Stimulated activated CD8-positive, alpha-beta memory T cell treated with anti-CD3 and anti-CD28 coated beads, Interleukin-7, amount 100 ng/mL, for 1 hour (primary cell): Measurements from ENCODE around the gene NLGN4Y.

Experiments used
- DNase-seq, 2 donors: peaks; one replicate each; pipeline ENCODE4 v3.0.0-alpha.2; 2020; ENCODE audit warnings: low read depth in 2 of 2

Gene NLGN4Y

DNA sequence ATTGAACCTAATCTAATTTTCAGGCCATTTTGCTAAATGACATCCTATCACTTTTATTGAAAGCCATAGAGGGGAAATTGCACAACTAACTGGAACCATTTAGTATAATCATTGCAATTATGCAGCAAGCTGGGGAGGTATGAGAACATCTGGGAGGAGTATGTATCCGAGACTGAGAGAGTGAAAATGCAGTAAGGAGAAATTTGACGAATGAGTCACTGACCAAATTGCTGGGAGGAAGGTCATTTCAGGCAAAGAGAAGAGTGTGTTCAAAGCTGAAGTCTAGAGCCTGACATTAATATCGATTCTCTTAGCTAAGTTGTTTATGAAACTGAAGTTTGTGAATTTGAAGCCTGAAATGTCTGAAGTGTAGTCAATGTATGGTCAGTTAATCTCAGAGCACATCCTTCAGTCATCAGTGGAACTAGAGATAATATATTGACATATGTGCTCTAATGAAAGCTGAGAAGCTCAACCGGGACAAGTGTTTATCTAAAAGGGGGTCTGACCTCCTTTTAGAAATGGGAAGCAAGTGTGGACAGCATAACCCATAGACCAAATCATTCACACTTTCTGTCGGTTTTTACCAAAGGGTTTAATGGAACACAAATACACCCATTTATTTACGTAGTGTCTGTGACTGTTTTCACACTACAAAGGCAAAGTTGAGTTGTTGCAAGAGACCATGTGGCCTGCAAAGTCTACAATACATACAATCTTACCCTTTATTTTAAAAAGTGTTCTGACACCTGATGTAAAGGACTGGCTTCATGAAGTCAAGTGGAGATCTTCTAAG, 120.0 kb downstream of the NLGN4Y start:
- DNase-seq, result no peak

DNA sequence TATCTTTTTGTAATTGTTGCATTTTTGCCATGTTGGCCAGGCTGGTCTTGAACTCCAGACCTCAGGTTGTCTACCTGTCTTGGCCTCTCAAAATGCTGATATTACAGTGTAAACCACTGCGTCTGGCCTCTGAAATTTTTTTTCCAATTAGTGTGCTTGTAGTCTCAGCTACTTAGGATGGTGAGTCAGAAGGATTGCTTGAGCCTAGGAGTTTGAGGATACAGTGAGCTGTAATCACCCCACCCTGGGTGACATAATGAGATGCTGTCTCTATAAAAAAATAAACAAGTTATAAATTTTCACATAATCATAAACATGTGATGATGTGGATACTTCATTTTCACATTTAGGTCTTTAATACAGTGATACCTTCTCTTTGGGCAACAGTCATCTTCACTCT, 154.9 kb downstream of the NLGN4Y start:
- DNase-seq, result no peak

DNA sequence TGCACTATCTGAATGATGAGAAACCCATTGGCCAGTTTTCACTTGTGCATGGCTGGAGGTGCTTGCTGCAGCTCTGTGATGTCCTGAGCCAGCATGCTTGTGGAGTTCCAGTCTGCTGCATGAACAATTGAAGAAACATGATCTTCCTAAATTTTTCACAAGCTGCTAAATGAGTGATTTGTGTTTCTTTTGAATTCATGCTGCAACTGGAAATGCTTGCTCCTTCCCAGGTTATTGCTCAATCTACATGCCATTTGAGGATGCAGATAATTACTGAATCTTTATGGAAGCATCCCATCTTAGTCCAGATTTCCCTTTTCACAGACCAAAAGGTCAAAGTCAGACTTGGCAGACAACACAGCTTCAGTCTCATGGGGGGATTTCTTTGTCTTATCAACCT, 170.2 kb downstream of the NLGN4Y start:
- no peak for DNase-seq

DNA sequence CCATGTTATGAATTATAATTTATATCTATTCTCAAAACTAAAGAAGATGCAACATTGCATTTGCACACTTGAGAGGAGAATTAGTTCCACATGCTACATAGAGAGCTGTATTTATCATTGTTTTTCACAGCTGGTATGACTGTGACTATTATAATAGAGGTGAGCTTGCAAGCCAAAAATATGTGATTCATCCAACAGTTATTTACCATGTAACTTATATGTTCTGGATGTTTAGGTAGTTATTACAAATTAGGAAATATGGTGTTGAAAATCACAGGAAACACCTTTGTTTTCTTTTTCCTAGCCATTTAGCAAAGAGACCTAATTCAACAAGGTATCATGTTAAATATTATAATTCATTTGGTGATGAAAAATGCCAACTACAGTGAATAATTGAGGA, 183.8 kb downstream of the NLGN4Y start:
- DNase-seq, result no peak

DNA sequence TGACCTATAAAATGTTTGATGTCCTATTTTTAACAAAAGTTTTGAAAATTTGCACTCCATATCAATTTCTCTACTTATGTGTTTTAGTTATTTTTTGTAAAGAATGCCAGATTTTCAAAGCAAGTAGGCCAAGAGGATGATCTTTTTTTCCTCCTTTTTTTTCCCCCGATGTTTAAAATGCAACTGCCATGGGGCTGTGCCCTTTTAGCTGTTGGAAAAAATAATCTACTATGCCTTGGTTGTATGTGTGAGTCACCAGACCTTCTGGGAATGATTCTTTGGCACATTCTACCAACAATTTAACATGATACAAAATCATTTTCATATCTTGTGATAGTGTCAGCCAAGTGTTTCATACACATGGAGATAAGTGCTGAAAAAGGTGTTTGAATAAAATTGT, 217.3 kb downstream of the NLGN4Y start:
- no peak for DNase-seq

DNA sequence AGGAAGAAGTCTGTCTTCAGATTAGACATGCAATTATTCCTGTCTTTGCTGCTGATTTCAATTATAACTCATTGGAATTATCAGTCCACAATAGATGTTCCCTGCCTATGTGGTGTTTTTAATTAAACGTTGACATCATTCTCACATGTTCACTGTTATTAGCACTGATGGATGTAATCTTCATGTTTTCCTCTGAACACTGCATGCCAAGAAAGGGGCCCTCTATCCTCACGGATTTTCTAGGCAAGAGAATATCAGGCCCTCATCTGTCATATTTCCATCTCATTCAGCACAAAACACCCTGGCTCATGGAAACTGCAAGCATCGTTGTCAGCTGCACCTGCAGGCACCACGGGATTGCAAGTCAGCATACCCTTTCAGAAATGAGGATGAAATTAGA, 224.0 kb downstream of the NLGN4Y start:
- DNase-seq, result no peak

DNA sequence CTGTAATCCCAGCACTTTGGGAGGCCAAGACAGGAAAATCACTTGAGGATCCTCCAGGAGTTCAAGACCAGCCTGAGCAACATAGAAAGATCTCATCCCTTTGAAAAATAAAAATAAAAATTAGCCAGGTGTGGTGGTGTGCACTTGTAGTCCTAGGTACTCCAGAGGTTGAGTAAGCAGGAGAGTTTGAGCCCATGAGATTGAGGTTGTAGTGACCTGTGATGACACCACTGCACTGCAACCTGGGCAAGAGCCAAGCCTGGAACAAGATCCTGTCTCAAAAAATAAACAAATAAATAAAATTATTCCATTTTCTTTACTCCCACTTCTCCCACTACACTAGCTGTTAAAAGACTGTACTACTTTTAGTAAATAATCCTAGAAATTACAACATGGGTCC, 231.2 kb downstream of the NLGN4Y start:
- no peak for DNase-seq

DNA sequence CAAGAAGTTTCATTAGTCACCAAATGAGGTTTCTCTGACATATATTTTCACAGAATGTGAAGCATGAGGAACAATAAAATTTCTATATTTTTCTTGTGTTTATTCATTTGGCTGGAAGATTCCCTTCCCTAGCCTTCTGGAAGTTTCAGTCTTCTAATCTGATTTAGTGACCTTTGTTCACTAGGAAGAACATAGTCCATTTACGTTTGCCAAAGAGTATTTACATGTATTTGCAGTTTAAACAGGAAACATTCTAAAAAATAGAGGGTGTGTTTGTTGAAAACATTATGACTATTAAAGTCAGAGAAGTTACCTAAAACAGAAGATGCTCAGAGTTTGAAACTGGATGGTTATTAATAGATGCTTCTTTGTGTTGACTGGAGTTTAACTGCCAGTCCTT, 238.6 kb downstream of the NLGN4Y start:
- DNase-seq, result no peak

DNA sequence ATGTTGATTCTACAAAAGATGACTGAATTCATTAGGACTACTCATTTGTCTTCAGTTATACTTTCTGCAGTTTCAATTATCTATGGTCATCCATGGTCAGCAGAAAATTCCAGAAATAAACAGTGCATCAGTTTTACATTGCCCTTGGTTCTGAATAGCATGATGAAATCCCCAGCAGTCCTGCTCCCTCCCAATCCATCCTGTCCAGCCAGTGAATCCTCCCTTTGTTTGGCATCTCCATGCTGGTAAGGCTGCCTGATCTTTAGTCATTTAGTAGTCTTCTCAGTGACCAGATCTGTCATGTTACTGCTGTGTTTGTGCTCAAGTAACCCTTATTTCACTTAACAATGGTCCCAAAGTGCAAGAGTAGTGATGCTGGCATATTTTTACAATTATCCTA, 239.3 kb downstream of the NLGN4Y start:
- DNase-seq, result no peak

DNA sequence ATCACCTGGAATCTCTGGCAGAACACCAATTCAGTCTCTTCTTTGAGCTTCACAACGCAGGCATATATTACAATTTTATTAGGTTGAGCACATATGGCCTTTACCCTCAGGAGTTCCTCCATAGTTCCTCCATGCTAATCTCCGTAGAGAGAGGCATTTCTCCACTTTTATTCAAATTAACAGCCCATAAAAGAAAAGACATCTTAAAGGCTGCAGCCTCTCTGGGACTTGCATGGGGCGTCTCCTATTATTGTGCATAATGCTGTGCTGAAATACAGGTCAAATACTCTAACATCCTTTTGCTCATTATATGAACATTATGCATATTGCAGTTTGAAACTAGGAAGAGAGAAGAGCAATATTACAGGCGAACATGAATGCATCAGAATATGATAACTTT, 253.9 kb downstream of the NLGN4Y start:
- no peak for DNase-seq

DNA sequence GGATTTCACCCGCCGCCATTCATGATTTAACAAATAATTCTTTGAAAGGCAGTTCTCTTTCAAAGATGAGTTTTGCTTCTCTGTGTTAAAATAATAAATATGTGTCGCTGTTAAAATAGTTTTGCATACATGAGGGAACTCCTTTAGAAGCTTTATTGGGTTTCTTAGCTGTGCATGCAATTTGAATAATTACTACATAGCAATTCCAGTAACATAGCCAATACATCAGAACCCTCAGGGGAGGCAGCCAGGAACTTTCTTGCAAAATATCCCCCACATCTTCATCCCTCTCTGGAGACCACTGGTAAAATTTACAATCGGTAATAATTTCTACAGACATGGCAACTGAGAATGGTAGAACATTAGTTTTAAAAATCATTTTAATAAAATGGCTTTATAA, 268.8 kb downstream of the NLGN4Y start:
- DNase-seq, result no peak

DNA sequence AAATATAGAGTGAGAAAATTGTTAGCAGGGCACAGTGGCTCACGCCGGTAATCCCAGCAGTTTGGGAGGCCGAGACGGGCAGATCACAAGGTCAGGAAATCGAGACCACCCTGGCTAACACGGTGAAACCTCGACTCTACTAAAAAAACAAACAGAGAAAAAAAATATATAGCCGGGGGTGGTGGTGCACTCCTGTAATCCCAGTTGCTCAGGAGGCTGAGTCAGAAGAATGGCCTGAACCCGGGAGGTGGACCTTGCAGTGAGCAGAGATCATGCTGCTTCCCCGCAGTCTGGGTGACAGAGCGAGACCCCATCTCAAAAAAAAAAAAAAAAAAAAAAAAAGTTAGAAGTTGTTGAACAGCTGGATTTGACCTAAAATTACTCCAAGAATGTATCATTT, 269.3 kb downstream of the NLGN4Y start:
- DNase-seq, result no peak

DNA sequence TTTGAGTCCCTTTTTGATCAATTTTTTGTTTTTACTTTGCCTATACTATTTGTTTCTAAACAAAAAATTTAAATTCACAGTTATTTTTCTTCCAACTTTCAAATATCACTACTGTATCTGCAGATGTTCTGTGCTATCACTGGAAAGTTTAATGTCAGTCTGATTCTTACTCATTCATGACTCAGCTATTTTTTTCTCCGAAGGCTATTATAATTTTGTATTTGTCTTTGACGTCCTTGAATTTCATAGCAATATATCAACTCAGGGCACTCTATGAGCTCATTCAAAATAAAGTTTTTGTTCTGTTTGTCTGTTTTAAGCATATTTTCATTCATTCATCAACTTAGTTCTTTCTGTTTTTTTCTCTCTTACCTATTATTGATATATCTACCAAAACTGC, 273.7 kb downstream of the NLGN4Y start:
- DNase-seq, result no peak

DNA sequence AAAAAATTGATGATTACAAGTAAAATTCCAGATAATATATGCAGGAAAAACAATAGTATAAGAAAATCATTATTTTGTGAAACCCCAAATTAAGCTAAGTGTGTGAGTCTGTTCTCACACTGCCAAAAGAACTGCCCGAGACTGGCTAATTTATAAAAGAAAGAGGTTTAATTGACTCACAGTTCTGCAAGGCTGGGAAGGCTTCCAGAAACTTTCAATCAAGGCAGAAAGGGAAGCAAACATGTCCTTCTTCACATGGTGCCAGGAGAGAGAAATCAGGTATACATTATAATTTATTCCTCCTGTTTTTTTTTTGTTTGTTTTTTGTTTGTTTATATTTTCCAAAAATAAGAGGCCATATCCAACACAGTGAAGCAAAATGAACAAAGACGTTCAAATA, 276.8 kb downstream of the NLGN4Y start:
- no peak for DNase-seq

DNA sequence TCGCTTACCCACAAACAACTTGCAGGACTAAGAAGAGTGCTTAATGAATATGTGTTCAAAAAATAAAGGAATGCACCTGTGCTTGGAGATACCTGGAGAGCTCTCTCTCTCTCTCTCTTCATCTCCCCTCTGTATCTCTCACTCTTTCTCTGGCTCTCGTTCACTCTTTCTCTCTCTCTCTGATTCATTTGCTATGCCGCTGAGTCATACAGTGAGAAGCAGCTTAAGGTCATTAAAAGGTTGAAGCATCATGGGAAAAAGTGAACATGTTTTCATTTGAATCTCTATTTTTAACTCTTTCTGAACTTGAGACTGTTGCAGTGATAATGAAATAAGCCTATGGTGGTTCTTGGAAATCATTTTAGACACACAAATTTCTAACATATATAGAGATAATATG, 277.8 kb downstream of the NLGN4Y start:
- DNase-seq, result no peak

DNA sequence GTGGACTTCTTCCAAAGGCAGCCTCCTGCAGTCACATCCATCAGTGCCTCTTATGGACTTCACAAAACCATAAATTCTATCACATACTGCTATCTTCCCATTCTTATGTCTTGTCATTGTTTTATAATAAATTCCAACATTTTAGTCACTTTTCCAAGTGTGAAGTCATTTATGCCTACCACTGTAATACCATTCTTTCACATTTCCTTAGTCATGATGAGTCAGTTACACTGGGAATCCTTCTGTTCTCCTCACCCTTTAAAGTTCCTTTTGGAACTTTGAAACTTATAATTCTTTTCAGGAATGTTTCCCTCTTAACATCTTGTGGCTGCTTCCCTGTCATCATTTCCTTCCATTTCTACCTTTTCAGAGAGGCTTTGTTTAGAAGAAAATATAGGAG, 279.7 kb downstream of the NLGN4Y start:
- DNase-seq, result no peak

DNA sequence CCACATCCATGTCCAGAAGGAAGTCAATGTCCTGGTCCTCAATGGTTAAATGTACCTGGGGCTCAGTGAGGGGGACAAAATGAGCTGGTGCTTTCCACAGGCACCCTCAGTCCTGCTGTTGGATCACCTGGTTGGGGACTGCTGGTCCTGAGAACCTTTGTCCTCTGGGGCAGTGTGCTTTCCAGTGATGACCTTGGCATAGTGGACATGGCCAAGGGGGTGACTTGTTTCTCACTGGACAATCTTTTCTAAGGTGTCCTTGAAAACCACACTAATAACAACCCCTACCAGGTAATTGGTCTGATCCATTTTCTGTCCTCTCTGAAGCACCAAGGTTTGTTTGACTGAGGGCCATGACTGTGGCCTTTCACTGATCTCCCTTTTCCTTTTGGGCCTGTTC, 294.1 kb downstream of the NLGN4Y start:
- no peak for DNase-seq

DNA sequence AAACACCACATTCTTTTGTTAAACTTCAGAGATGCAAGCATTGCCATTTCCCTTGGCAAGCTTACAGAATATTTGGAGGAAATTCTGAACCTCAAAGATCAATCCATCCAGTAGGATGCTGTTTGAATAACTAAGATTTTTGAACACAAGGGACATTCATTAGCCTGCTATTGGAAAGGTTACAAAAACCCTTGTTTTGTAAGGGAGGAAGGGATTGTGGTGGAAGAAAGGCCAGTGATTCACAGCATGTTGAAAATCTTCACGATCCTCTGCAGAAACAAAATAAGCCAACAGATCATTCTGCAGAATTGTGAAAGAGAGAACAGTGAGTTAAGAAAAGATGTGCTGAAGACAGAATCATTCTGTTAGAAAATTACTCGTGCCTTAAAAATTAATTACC, 297.9 kb downstream of the NLGN4Y start:
- DNase-seq, result no peak

DNA sequence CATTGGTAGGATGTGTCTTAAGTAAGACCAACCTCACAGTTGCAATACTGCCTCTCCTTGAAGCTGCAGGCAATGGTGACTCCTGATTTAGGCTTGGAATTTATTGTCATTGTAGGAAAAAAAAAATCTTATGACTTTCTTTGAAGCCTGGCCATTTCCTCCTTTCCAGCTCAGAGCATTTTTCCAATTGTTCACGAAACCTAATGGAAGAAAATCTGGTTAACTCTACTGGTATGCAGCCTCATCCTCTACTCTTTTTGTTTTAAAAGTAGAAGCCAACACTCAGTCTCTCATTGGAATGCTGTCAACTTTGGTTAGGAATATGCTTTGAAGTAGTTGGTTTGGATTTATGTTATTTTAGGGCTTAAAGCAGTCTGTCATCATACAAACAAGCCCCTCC, 298.6 kb downstream of the NLGN4Y start:
- no peak for DNase-seq

DNA sequence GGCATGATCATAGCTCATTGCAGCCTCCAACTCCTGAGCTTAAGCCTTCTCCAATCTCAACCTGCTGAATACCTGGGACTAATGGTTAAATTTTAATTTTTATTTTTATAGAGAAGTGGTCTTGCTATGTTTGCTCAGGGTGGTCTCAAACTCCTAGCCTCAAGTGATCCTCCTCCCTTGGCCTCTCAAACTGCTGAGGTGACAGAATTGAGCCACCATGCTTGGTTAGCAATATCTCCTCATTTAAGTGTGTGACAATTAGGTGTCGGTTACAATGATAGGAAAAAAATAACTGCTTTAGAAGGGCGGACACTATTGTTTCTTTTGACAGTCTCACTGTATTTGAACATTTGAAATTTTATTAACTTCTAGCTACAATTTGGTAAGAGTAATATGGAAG, 300.3 kb downstream of the NLGN4Y start:
- DNase-seq, result no peak

DNA sequence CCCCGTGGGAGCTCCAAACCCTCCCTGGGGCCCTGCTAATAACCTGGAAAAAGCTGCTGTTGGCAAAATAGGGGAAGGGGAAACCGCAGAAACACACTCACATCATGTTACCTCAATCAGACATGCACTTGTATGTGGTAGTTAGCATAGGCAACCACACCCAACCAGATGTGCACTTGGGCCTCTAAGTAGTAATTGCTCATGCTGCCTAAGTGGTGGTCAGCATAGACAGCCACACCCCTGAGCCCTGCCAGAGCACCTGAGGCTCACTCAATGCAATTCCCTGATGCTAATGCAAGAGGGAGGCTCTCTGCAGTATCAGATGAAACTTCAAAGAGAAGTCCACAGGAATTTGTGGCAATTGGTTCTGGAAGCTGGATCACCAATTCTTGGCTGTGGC, 301.4 kb downstream of the NLGN4Y start:
- no peak for DNase-seq

DNA sequence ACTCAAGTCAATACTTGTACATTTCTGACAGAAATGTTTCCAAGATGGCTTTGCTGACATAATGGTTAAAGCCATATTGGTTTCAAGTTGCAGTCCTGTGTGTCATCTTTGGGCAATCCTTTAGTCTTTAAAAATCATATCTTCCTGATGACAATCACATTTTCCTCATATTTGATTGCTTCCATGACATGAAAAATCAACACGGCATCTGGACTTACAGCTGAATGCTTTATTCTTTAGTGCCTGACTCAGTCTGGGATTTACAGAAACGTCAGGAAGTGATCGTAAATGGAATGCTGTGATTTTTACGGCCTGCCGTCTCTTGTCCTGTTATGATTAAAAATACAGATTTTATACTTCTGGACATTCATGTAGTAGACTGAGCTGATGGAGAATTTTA, 304.2 kb downstream of the NLGN4Y start:
- DNase-seq, result no peak

DNA sequence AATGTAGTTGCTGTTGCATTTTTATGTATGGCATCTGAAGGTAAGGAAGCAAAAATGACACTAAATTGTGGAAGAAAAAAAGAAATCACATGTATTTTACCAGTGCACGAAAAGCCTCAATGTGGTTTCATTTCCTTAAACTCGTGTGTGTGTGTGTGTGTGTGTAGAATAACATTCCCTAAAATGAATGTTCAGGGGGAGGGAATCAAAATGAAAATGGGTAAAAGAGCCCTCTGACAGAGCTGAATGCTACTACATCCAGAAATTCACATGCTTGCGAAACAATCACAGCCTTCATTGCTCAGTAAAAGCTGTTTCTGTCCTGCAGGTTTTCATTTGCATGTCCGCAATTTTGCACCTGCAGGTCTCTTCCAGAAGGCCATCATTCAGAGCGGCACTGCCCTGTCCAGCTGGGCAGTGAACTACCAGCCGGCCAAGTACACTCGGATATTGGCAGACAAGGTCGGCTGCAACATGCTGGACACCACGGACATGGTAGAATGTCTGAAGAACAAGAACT, 305.1 kb downstream of the NLGN4Y start:
- DNase-seq, result no peak
